PC-9 (cell line): ENCODE results near the gene FCHSD1.

Source experiments
- CTCF ChIP-seq: fragments of 200-600 bp; sonication (generic); conservative IDR thresholded peaks from 2 replicates; pipeline ENCODE4 v1.6.1; 2017; ENCODE audit warnings: mixed run types, antibody characterized with exemption, mild to moderate bottlenecking, moderate library complexity
- EZH2 ChIP-seq: fragments of 200-600 bp; sonication (generic); IDR thresholded peaks from 2 replicates; pipeline ENCODE4 v1.8.0; 2017; ENCODE audit warnings: antibody characterized with exemption, low read depth

GRCh38 chr5:141681295-141681694, 30.1 kb upstream of the FCHSD1 start:
- TF ChIP-seq EZH2 (no peak), CTCF (no peak)
